K562 (cell line): ENCODE results near the gene PPTC7. TPM values are rescaled to one million over a fixed set of nuclear protein-coding genes. Genes with fewer than 3 reads are reported as not detected.

Experiments
- ATAC-seq: fragments of 200-7000 bp; cut with Tn5 transposase; 3 replicates; pipeline ENCODE4 v1.9.1; 2020; ENCODE audit warnings: moderate library complexity
- BruUV-seq: library from RNA; stranded (reverse); fragments of 400-500 nt; replicated peaks from 2 replicates; lab custom pipeline; 2021; lab: Mats Ljungman, UMichigan
- CTCF ChIA-PET: fragments of 300-600 bp; formaldehyde crosslinking; extraction: SDS; loops from one replicate; lab custom pipeline; 2021; ENCODE audit warnings: low intra/inter-chr PET ratio; lab: Yijun Ruan, JAX
- POLR2A ChIA-PET: fragments of 300-600, 350-650 bp; sonication (Branson Sonifier 250); formaldehyde crosslinking; extraction: SDS; loops from one replicate; lab custom pipeline; 2021; ENCODE audit warnings: antibody characterized with exemption, inconsistent platforms; lab: Yijun Ruan, JAX
- DNase-seq, 4 experiments: peaks; one replicate each; pipeline versions ENCODE4 v3.0.0 to v3.0.0-alpha.2; 2011 to 2018; ENCODE audit warnings: low spot score in 3 of 4, mixed read lengths in 3 of 4; ENCODE audit errors: extremely low read depth in 1 of 4
- FAIRE-seq: peaks from 2 replicates; lab custom pipeline; 2011; peaks lifted over from hg19 to GRCh38; lab: Jason Lieb, UNC
- H2AFZ ChIP-seq: 2 replicates; pipeline ENCODE4 v1.6.0; 2011; ENCODE audit warnings: low read depth, low read length, control low read depth, inconsistent platforms
- H3K27ac ChIP-seq: fragments of 200-600 bp; 3 replicates; pipeline ENCODE4 v1.8.0; 2011; ENCODE audit warnings: low read depth, mild to moderate bottlenecking, control low read depth, inconsistent platforms, low read length, moderate library complexity, mixed read lengths; ENCODE audit errors: extremely low read depth
- H3K27me3 ChIP-seq, 2 experiments: fragments of 300-600 bp in 1 of 2; 2 replicates in 1 of 2; 3 replicates in 1 of 2; pipeline versions ENCODE4 v1.6.0 to v1.8.0; 2011; ENCODE audit warnings: inconsistent platforms in 2 of 2, low read length in 2 of 2, mild to moderate bottlenecking in 1 of 2, mixed read lengths in 1 of 2, moderate library complexity in 1 of 2; ENCODE audit not compliant: control insufficient read depth in 2 of 2, insufficient read depth in 2 of 2
- H3K36me3 ChIP-seq: fragments of 300-600 bp; 3 replicates; pipeline ENCODE4 v1.8.0; 2011; ENCODE audit warnings: mild to moderate bottlenecking, low read length, inconsistent platforms; ENCODE audit not compliant: control insufficient read depth, insufficient read depth
- H3K4me1 ChIP-seq, 2 experiments: fragments of 200-600 bp in 1 of 2; replicated peaks in 1 of 2; 2 replicates in 1 of 2; 3 replicates in 1 of 2; pipeline versions ENCODE4 v1.5.1 to v1.8.0; 2011; ENCODE audit warnings: inconsistent platforms in 2 of 2, low read length in 2 of 2, mild to moderate bottlenecking in 1 of 2, mixed read lengths in 1 of 2, moderate library complexity in 1 of 2; ENCODE audit not compliant: control insufficient read depth in 2 of 2, insufficient read depth in 2 of 2
- H3K4me2 ChIP-seq: 2 replicates; pipeline ENCODE4 v1.6.1; 2011; ENCODE audit warnings: low read length, control low read depth, inconsistent platforms, mixed read lengths; ENCODE audit not compliant: insufficient read depth
- H3K4me3 ChIP-seq: fragments of 200-600 bp; sonication (generic), shearing (Covaris generic); 2 replicates; pipeline ENCODE4 v1.5.1; 2016; ENCODE audit warnings: control low read depth, inconsistent platforms
- H3K79me2 ChIP-seq: fragments of 200-600 bp; 3 replicates; pipeline ENCODE4 v1.8.0; 2011; ENCODE audit warnings: low read length, inconsistent platforms; ENCODE audit not compliant: control insufficient read depth, insufficient read depth
- H3K9ac ChIP-seq, 2 experiments: 2 replicates each; pipeline versions ENCODE4 v1.6.0 to v1.6.1; 2011; ENCODE audit warnings: low read depth in 2 of 2, low read length in 2 of 2, control low read depth in 1 of 2, inconsistent platforms in 1 of 2, mild to moderate bottlenecking in 1 of 2, mixed read lengths in 1 of 2; ENCODE audit not compliant: insufficient read depth in 1 of 2
- H3K9me1 ChIP-seq: one replicate; pipeline ENCODE4 v1.6.0; 2011; ENCODE audit warnings: inconsistent platforms, mild to moderate bottlenecking, low read length, moderate library complexity; ENCODE audit not compliant: control insufficient read depth, insufficient read depth
- H3K9me3 ChIP-seq: replicated peaks from 2 replicates; pipeline ENCODE4 v1.5.1; 2011; ENCODE audit warnings: low read depth, low read length, inconsistent platforms; ENCODE audit not compliant: control insufficient read depth, insufficient read depth
- H4K20me1 ChIP-seq: replicated peaks from 2 replicates; pipeline ENCODE4 v1.6.1; 2011; ENCODE audit warnings: low read length, inconsistent platforms, mixed read lengths; ENCODE audit not compliant: control insufficient read depth, insufficient read depth
- ATF2 ChIP-seq: sonication (generic); formaldehyde crosslinking; IDR thresholded peaks from 2 replicates; pipeline ENCODE4 v1.8.1; 2022; ENCODE audit warnings: missing genetic modification reagents
- CBFA2T2 ChIP-seq: fragments of 450-650 bp; conservative IDR thresholded peaks from 2 replicates; pipeline ENCODE4 v1.6.1; 2017; ENCODE audit warnings: mild to moderate bottlenecking
- CBFA2T3 ChIP-seq: fragments of 450-650 bp; IDR thresholded peaks from 2 replicates; pipeline ENCODE4 v1.6.1; 2017
- CBX1 ChIP-seq: sonication (generic); IDR thresholded peaks from 2 replicates; pipeline ENCODE4 v1.6.1; 2016; ENCODE audit warnings: antibody characterized with exemption, low read depth, mild to moderate bottlenecking
- E2F1 ChIP-seq: sonication (generic); formaldehyde crosslinking; IDR thresholded peaks from 2 replicates; pipeline ENCODE4 v1.8.1; 2023; ENCODE audit warnings: mild to moderate bottlenecking, missing genetic modification reagents, moderate library complexity
- KDM1A ChIP-seq, 2 experiments: fragments of 450-650 bp; IDR thresholded peaks; 2 replicates each; pipeline ENCODE4 v1.6.1; 2016; ENCODE audit warnings: mild to moderate bottlenecking in 2 of 2
- MEIS2 ChIP-seq: fragments of 450-650 bp; IDR thresholded peaks from 2 replicates; pipeline ENCODE4 v1.6.1; 2014; ENCODE audit warnings: mild to moderate bottlenecking; ENCODE audit not compliant: partially characterized antibody
- RAD21 ChIP-seq, 2 experiments: fragments of 250-450 bp in 1 of 2; fragments of 450-650 bp in 1 of 2; sonication (Bioruptor Pico) in 1 of 2; formaldehyde crosslinking in 1 of 2; IDR thresholded peaks in 1 of 2; conservative IDR thresholded peaks in 1 of 2; 2 replicates each; pipeline versions ENCODE4 v1.4.0 to v1.8.0; 2020 to 2022; ENCODE audit warnings: mild to moderate bottlenecking in 2 of 2, moderate library complexity in 1 of 2
- RBM22 ChIP-seq: fragments of 200-400 bp; formaldehyde crosslinking; IDR thresholded peaks from 2 replicates; pipeline ENCODE4 v1.6.1; 2018; ENCODE audit warnings: low read length, low read depth; ENCODE audit not compliant: poor library complexity, severe bottlenecking
- RBM25 ChIP-seq: fragments of 200-400 bp; formaldehyde crosslinking; IDR thresholded peaks from 2 replicates; pipeline ENCODE4 v1.6.1; 2018; ENCODE audit warnings: low read length, low read depth, moderate library complexity; ENCODE audit not compliant: severe bottlenecking
- SIN3B ChIP-seq: fragments of 450-650 bp; IDR thresholded peaks from 2 replicates; pipeline ENCODE4 v1.6.1; 2017; ENCODE audit warnings: low read depth, mild to moderate bottlenecking, moderate library complexity
- TAL1 ChIP-seq: fragments of 450-650 bp; IDR thresholded peaks from 2 replicates; pipeline ENCODE4 v1.6.1; 2016; ENCODE audit warnings: mild to moderate bottlenecking
- TEAD4 ChIP-seq, 2 experiments: sonication (generic) in 1 of 2; formaldehyde crosslinking in 1 of 2; IDR thresholded peaks; 2 replicates each; pipeline versions ENCODE4 v1.6.1 to v1.8.0; 2012 to 2022; ENCODE audit warnings: borderline replicate concordance in 1 of 2, inconsistent platforms in 1 of 2, low read length in 1 of 2, mild to moderate bottlenecking in 1 of 2, missing genetic modification reagents in 1 of 2
- ZBTB17 ChIP-seq: fragments of 450-650 bp; formaldehyde crosslinking; IDR thresholded peaks from 2 replicates; pipeline ENCODE4 v1.4.0; 2020; ENCODE audit warnings: mild to moderate bottlenecking
- ZNF277 ChIP-seq: fragments of 250-450 bp; sonication (Bioruptor Pico); IDR thresholded peaks from 2 replicates; pipeline ENCODE4 v1.8.0; 2022; ENCODE audit warnings: inconsistent platforms, mild to moderate bottlenecking, moderate library complexity, borderline replicate concordance
- WGBS: fragments of 100-300 bp; shearing (Covaris generic); methylation state at CpG from one replicate; pipeline ENCODE4 v1.1.6; 2016; ENCODE audit warnings: low coverage, mixed read lengths; ENCODE audit not compliant: insufficient coverage; ENCODE audit errors: missing lambda C conversion rate; 5-methylcytosine and 5-hydroxymethylcytosine counted together
- in situ Hi-C: fragments of 300-500 bp; cut with MboI; formaldehyde crosslinking; loops from 4 replicates; pipeline ENCODE4 v1.15.0; 2018; ENCODE audit warnings: inconsistent platforms, mixed read lengths
- intact Hi-C: fragments of 100-400 bp; cut with micrococcal nuclease; formaldehyde crosslinking; loops from 2 replicates; pipeline ENCODE4 v1.14.2; 2022
- polyA plus RNA-seq, 8 experiments: library from polyadenylated mRNA; depleted of rRNA in 4 of 8; stranded (reverse) in 5 of 8; unstranded in 3 of 8; fragments of >200 nt; fragmentation: Nextera tagmentation in 2 of 8; fragmentation: Illumina TruSeq in 1 of 8; extraction: Ambion mirVana in 2 of 8; extraction: Trizol in 1 of 8; gene quantifications; 2 replicates each; pipeline versions ENCODE4 v1.2.1 to v1.2.3, GENCODE V29; 2011 to 2014; ENCODE audit warnings: inconsistent platforms in 1 of 8, missing spikeins in 1 of 8
- total RNA-seq, 7 experiments: library from RNA; depleted of rRNA in 6 of 7; stranded (reverse); fragments of >200 nt in 6 of 7; fragmentation: Illumina TruSeq in 2 of 7; extraction: Trizol in 2 of 7; gene quantifications; 2 replicates each; pipeline versions ENCODE4 v1.2.1 to v1.2.3, GENCODE V29; 2011 to 2021; ENCODE audit warnings: low replicate concordance in 1 of 7

The PPTC7 gene
- total and polyA plus RNA-seq, 9 of the 15 experiments (the other 6 are each of a cell fraction or from before 2014, with no cell fraction given): 2.6 to 23.1 (median 11.9) TPM

GRCh38 chr12:110619534-110619953 is 36.4 kb upstream of the PPTC7 start (continued):
- TF ChIP-seq ZNF277 (CRISPR knock-in tag) (no peak), ATF2 (CRISPR knock-in tag) (no peak), RBM22 (no peak), RAD21 (CRISPR knock-in tag; conservative IDR thresholded peaks at IDR 0.05 in 1 of 2, IDR thresholded peaks at IDR 0.05 in 1 of 2) (peak in 1 of 2 experiments; percentile 37; a peak in 2 of 4 replicates)
- TF ChIP-seq, all 486 proteins: peak for 3

- Histone ChIP-seq H3K9me1 (no peaks in the 10 kb centered on the region), H3K4me1 (peaks cover 3 to 14% of the 10 kb centered on the region in 2 experiments; a peak in 4 of 5 replicates)
These were observed 33.5 kb upstream of the PPTC7 start for GRCh38 chr12:110616471-110617115.

More at GRCh38 chr12:110616471-110617115, 33.5 kb upstream of the PPTC7 start:
- no peak for FAIRE-seq
- in situ Hi-C loops: loop anchor here (10.0 kb wide), 1 partner anchor 208 kb away; no protein-coding TSS in a partner anchor
- CTCF ChIA-PET: no interaction called here
- Histone ChIP-seq H3K9ac (no peak overlapping the region), H3K27ac (no peak overlapping the region)
- WGBS: 61% methylated on average over 5 of the region's 5 CpGs
- intact Hi-C loops: loop anchor here (5.0 kb wide), 2 partner anchors 81 to 211 kb away; no protein-coding TSS in a partner anchor
- TF ChIP-seq CBFA2T3 (peak; percentile 79), CBX1 (no peak), E2F1 (CRISPR knock-in tag) (no peak), ZBTB17 (CRISPR knock-in tag) (no peak), RBM25 (peak; percentile 6), SIN3B (no peak), CBFA2T2 (peak; percentile 66), MEIS2 (peak; percentile 51), TEAD4 (IDR thresholded peaks at IDR 0.05; ENCODE audit: low read length) (peak; percentile 40; the same call in 1 of the 2 replicates), TEAD4 (CRISPR knock-in tag; IDR thresholded peaks at IDR 0.05; ENCODE audit: borderline replicate concordance) (no peak), KDM1A (IDR thresholded peaks at IDR 0.05) (peak; percentile 14 to 46; a peak in 1 of 4 replicates), TAL1 (peak; percentile 40; the same call in 1 of the 2 replicates)
- TF ChIP-seq, all 486 proteins: peak for 7
- POLR2A ChIA-PET: no interaction called here
- no peaks in the 10 kb centered on the region for H4K20me1 ChIP-seq
- no TSS peak for BruUV-seq
- no peaks in the 10 kb centered on the region for H3K79me2 ChIP-seq
- no peaks in the 10 kb centered on the region for H3K9me3 ChIP-seq
- H2AFZ ChIP-seq: no peak overlapping the region
- no peaks in the 10 kb centered on the region for H3K36me3 ChIP-seq
- H3K4me2 ChIP-seq: no peak overlapping the region
- ATAC-seq: no peak
- H3K4me3 ChIP-seq: no peak overlapping the region
- H3K27me3 ChIP-seq: no peaks in the 10 kb centered on the region
- peak in 2 of 4 experiments; percentile 16 to 33 for DNase-seq
